Occipital lobe (tissue), 2 donors: ENCODE results near the gene FYN. TPM values are rescaled to one million over a fixed set of nuclear protein-coding genes. Genes with fewer than 3 reads are reported as not detected.
"Not testable (repeated sequence)": the region's sequence is repeated elsewhere in the genome, so short reads cannot be mapped to it uniquely, and the experiment has no call there.

Source experiments
- DNase-seq: peaks from one replicate; lab custom pipeline; 2025; lab: John Stamatoyannopoulos, UW
- total RNA-seq: library from RNA; depleted of rRNA; stranded (reverse); fragments of >200 nt; gene quantifications from one replicate; pipeline ENCODE4 v1.2.3, GENCODE V29; 2014

FYN gene
- total RNA-seq, 1 donor from 2014 or later: 246 TPM

DNA sequence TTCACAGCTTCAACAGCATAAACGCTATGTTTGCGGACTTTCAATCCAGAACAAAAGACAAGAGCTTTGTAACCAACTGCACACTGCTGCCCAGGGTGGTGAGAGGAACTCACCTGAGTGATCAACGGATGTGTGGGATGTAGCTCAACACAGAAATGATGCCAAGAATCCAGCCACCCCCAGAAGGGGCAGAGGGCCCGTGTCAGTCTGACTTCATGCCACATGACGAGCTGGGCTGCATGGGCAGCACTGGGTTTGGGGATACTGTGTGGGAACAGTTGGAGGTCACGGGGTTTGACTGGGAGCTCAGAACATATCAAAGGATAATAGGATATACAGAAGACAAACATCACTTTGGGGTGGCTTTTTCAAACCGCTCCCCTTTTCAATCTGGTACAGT lies 188.2 kb downstream of the FYN start:
- no peak for DNase-seq

GRCh38 chr6:111683749-111684267 lies 189.4 kb downstream of the FYN start:
- no peak for DNase-seq

DNA sequence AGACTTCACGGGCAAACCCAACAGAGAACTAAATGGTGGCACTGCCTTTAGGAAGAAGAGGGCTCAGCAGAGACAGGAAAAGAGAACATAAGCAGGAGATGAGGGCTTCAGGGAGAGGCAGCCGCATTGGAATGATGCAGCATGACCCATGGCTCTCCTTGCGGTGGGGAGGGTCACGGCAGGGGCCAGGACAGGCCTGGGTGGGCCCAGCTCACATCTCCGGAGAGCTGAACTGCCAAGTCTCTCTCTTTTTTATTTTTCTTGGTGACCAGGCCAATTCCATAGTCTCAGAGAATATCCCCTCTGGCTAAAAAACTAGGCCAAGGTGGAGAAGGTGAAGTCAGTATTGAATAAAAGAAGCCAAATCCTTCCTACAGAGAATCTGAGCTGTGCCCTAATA lies 190.1 kb downstream of the FYN start:
- DNase-seq: no peak

- no peak for DNase-seq
Measured at GRCh38 chr6:111681860-111682259, 191.4 kb downstream of the FYN start.

DNA sequence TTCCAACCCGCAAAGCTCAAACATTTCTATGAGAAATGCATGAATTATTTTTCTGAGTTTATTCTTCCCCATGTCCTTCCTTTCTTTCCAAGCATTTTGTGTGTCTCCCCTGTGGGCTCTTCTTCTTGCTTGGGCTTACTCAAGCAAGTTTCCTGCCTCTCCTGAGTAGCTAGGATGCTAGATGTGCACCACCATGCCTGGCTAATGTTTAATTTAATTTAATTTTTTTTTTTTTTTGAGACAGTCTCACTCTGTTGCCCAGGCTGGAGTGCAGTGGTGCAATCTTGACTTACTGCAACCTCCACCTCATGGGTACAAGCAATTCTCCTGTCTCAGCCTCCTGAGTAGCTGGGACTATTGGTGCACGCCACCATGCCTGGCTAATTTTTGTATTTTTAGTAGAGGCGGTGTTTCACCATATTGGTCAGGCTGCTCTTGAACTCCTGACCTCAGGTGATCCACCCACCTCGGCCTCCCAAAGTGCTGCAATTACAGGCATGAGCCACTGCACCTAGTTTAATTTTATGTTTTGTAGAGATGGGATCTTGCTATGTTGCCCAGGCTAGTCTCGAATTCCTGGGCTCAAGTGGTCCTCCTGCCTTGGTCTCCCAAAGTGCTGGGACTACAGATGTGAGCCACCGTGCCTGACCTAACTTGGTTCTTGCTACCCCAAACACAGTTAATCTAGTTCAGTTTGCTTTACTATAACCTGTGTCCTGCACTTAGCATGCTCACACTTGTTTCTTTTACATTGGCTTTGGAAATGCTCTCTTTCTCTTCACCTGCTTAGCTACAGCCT lies 192.2 kb downstream of the FYN start:
- not testable (repeated sequence) for DNase-seq

- peak; percentile 29 for DNase-seq
Measured at GRCh38 chr6:111680015-111680712, 193.1 kb downstream of the FYN start.

DNA sequence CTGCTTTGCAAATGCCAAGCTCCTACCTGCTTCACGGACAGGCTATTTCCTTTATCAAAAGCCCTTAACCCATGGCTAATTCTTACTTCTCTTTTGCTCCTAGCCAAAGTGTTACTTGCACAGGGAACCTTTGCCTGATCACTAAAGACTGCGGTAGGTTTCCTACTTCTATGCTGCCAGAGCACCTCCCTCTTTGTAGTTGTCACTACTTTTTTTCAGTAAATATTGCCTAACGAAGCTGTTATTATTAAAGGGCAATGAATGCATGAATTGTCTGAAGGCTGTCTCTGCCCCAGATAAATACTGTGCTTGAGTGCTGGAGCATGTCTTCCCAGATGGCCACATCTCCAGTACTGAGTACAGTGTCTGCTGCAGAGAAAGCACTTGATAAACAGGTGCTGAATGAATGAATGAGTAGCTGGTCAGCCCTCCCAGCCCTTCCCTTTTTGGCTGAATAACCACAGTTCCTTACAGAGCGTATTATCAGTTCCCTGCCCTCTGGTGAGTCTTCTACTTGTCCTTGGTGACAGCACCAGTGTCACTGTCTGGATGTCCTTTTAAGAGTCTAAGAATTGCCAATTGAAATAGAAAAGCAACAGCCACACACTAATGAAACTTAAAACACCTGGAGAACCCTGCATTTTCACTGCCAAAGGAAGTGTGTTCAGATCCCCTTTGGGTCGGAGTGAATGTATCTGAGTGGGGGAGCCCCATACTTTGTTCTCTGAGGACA lies 194.0 kb downstream of the FYN start:
- no peak for DNase-seq

- no peak for DNase-seq
Measured at GRCh38 chr6:111677249-111677990, 195.8 kb downstream of the FYN start.

GRCh38 chr6:111676383-111676782 lies 196.9 kb downstream of the FYN start:
- DNase-seq: no peak

- no peak for DNase-seq
Measured at GRCh38 chr6:111674883-111675282, 198.4 kb downstream of the FYN start.

DNA sequence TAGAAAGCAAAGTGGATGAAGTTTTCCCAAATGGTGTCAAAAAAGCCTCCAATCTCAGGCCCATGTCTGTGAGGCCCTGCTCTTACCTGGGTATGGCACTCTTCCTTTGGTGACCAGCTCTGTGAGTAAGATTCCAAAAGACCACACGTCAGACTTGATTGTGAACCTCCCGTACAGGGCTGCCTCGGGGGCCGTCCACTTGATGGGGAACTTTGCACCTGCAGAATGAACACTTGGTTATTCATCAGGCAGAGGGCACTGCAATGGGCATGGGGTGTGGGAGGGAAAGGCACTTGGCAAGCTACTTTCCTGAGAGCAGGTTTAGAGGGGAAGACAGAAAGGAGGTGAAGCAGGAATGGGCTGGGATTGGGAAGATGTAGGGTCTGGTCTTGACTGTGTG lies 198.8 kb downstream of the FYN start:
- DNase-seq: no peak

GRCh38 chr6:111673937-111674336 lies 199.3 kb downstream of the FYN start:
- no peak for DNase-seq

GRCh38 chr6:111673532-111673931 lies 199.7 kb downstream of the FYN start:
- no peak for DNase-seq

- no peak for DNase-seq
Measured at GRCh38 chr6:111672761-111673450, 200.3 kb downstream of the FYN start.

DNA sequence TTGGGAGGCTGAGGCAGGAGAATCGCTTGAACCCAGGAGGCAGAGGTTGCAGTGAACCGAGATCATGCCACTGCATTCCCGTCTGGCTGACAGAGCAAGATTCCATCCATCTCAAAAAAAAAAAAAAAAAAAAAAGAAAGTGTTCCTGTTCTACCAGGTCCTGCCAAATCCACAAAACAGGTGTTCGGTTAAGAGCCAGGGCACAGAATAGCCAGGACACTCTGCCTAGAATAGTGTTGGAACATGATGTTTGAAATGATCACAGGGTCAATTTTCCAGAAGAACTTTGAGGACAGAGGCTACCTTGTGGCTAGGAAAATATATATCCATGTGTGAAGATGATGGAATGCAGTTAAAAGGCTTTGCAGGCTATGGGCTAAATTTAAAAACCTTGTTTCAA lies 203.9 kb downstream of the FYN start:
- DNase-seq: no peak

GRCh38 chr6:111668410-111668809 lies 204.8 kb downstream of the FYN start:
- DNase-seq: no peak

- no peak for DNase-seq
Measured at GRCh38 chr6:111667931-111668330, 205.3 kb downstream of the FYN start.

DNA sequence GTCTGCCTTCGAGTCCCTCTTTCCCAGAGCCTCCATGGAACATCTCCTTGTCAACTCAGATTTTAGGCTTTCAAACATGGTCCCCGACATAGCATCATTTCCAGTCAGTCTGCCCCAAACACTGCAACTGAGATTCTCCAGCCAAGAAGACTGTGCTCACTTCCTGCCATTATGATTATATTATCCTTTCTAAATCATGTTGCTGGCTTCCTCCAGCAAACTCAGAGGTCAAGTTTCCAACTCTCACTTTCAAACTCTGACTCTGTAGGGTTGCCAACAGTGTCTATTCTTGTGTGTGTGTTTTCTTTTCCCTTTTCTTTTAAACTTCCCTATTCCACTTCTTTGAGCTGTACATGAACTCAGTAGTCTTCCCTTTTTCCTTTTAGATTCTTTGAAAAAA lies 206.4 kb downstream of the FYN start:
- DNase-seq: no peak

GRCh38 chr6:111664565-111665030 lies 208.7 kb downstream of the FYN start:
- no peak for DNase-seq

GRCh38 chr6:111663692-111664564 lies 209.3 kb downstream of the FYN start:
- DNase-seq: peak; percentile 37
